Sigmoid colon (tissue), 7 donors: ENCODE measurements around the gene KRR1. TPM values are rescaled to one million over a fixed set of nuclear protein-coding genes. Genes with fewer than 3 reads are reported as not detected.

Experiments used
- DNase-seq: peaks from one replicate; pipeline ENCODE4 v3.0.0-alpha.2; 2019
- H3K27ac ChIP-seq, 4 donors: fragments of 200-600 bp; sonication (generic); one replicate each; pipeline ENCODE4 v1.5.1; 2016 to 2019; ENCODE audit warnings: mild to moderate bottlenecking in 1 of 4
- H3K27me3 ChIP-seq, 3 donors: fragments of 200-600 bp; sonication (generic); one replicate each; pipeline ENCODE4 v1.5.1; 2019; ENCODE audit warnings: mild to moderate bottlenecking in 1 of 3
- H3K36me3 ChIP-seq, 4 donors: fragments of 200-600 bp; sonication (generic); one replicate each; pipeline ENCODE4 v1.5.1; 2016 to 2019
- H3K4me1 ChIP-seq, 4 donors: fragments of 200-600 bp; sonication (generic); one replicate each; pipeline ENCODE4 v1.5.1; 2017 to 2019
- H3K4me3 ChIP-seq, 4 donors: fragments of 200-600 bp; sonication (generic); one replicate each; pipeline ENCODE4 v1.5.1; 2017 to 2019; ENCODE audit warnings: mild to moderate bottlenecking in 2 of 4, moderate library complexity in 1 of 4
- H3K9me3 ChIP-seq, 4 donors: fragments of 200-600 bp in 3 of 4; sonication (generic) in 3 of 4; one replicate each; pipeline versions ENCODE4 v1.5.1 to v1.6.1; 2013 to 2019
- EP300 ChIP-seq, 4 donors: sonication (generic); formaldehyde crosslinking; IDR thresholded peaks; one replicate each; pipeline ENCODE4 v1.6.1; 2017; ENCODE audit warnings: antibody characterized with exemption in 4 of 4
- POLR2A ChIP-seq, 2 donors: fragments of 450-650 bp; IDR thresholded peaks; one replicate each; pipeline ENCODE4 v1.6.1; 2016; ENCODE audit warnings: antibody characterized with exemption in 2 of 2, mild to moderate bottlenecking in 2 of 2, moderate library complexity in 2 of 2
- POLR2AphosphoS5 ChIP-seq, 4 donors: sonication (generic); formaldehyde crosslinking; IDR thresholded peaks; one replicate each; pipeline ENCODE4 v1.6.1; 2017; ENCODE audit warnings: antibody characterized with exemption in 4 of 4
- WGBS, 2 donors: extraction: QIAGEN DNeasy Blood & Tissue Kit; methylation state at CpG; one replicate each; pipeline ENCODE4 v1.1.7; 2013; 5-methylcytosine and 5-hydroxymethylcytosine counted together
- intact Hi-C: fragments of 100-400 bp; cut with DNase I; formaldehyde crosslinking; loops from one replicate; pipeline ENCODE4 v1.15.1; 2023
- polyA plus RNA-seq, 3 donors: library from polyadenylated mRNA; stranded (reverse); fragments of 200-250 nt; gene quantifications; one replicate each; pipeline ENCODE4 v1.2.3, GENCODE V29; 2013
- total RNA-seq, 4 donors: library from RNA; depleted of rRNA; stranded (reverse); fragments of >200 nt; gene quantifications; one replicate each; pipeline ENCODE4 v1.1.0, GENCODE V29; 2016
- TF ChIP-seq, protein P1 (sequence below), 4 experiments: fragments of 450-650 bp in 3 of 4; fragments of 200-600 bp in 1 of 4; IDR thresholded peaks; one replicate each; pipeline ENCODE4 v1.5.1; 2016 to 2019; ENCODE audit warnings: antibody characterized with exemption in 4 of 4, mild to moderate bottlenecking in 3 of 4, moderate library complexity in 2 of 4
- donor health status: healthy with polysubstance abuse.
- donor health status: Bipolar disorder and iron deficiency.
- donor health status: healthy.

The KRR1 gene
- total and polyA plus RNA-seq, 7 donors: 9.7 to 40.0 (median 20.3) TPM

DNA sequence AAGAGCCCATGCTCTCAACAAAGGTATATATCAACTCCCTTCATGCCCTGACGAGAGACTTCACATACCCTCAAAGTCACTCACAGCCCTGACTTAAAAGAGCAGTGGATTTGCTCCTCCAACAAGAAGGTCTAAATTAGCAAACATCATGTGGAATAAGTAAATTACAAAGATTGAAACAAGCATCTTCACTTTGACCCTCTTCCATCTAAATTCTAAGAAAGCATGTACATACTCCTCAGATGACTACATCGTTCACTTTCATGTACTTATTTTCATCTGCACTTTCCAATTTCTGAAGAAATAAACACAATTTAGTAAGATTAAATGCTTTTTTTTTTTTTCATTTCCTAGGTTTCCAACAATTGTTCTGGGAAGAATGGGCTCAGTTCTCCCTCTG is 38.6 kb upstream of the KRR1 start:
- DNase-seq: no peak
- Histone ChIP-seq H3K9me3 (no peaks in the 10 kb centered on the region), H3K4me3 (no peak overlapping the region), H3K27me3 (no peaks in the 10 kb centered on the region), H3K36me3 (no peaks in the 10 kb centered on the region), H3K4me1 (peaks cover 0 to 30% (median 21%) of the 10 kb centered on the region in 4 donors), H3K27ac (no peak overlapping the region)
- 79 to 89% methylated on average over 2 of the region's 2 CpGs for WGBS, 2 donors
- intact Hi-C loops: no loop called here
- TF ChIP-seq POLR2A (IDR thresholded peaks at IDR 0.05): no peak
- TF ChIP-seq EP300 (IDR thresholded peaks at IDR 0.05): no peak
- TF ChIP-seq, protein P1, sequence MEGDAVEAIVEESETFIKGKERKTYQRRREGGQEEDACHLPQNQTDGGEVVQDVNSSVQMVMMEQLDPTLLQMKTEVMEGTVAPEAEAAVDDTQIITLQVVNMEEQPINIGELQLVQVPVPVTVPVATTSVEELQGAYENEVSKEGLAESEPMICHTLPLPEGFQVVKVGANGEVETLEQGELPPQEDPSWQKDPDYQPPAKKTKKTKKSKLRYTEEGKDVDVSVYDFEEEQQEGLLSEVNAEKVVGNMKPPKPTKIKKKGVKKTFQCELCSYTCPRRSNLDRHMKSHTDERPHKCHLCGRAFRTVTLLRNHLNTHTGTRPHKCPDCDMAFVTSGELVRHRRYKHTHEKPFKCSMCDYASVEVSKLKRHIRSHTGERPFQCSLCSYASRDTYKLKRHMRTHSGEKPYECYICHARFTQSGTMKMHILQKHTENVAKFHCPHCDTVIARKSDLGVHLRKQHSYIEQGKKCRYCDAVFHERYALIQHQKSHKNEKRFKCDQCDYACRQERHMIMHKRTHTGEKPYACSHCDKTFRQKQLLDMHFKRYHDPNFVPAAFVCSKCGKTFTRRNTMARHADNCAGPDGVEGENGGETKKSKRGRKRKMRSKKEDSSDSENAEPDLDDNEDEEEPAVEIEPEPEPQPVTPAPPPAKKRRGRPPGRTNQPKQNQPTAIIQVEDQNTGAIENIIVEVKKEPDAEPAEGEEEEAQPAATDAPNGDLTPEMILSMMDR (IDR thresholded peaks at IDR 0.05): no peak
- no peak for TF ChIP-seq POLR2AphosphoS5 (IDR thresholded peaks at IDR 0.05)

DNA sequence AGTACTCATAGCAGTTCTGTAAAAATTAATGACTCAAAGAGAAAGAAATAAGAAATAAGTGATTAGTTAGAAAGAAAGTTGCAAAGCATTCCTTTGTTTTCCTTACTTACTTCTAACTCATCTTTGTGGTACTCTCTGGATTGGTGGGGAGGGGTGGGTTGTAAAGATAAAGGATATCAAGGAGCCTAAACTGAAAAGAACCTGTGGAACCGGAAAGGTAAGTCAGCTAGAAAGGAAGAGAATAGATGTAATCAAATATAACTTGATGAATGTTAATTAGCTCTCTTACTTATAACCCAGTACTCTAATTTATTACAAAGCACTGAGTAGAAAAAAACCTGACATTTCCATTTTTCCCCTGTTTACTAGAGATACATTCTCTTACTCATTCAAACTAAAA is 37.5 kb upstream of the KRR1 start:
- Histone ChIP-seq H3K36me3 (no peaks in the 10 kb centered on the region), H3K27me3 (no peaks in the 10 kb centered on the region), H3K4me1 (peaks cover 0 to 23% (median 14%) of the 10 kb centered on the region in 4 donors), H3K4me3 (no peak overlapping the region), H3K9me3 (no peaks in the 10 kb centered on the region), H3K27ac (no peak overlapping the region)
- 26 to 71% methylated on average over 1 of the region's 1 CpG for WGBS, 2 donors
- intact Hi-C loops: no loop called here
- no peak for TF ChIP-seq POLR2A (IDR thresholded peaks at IDR 0.05)
- DNase-seq: no peak

DNA sequence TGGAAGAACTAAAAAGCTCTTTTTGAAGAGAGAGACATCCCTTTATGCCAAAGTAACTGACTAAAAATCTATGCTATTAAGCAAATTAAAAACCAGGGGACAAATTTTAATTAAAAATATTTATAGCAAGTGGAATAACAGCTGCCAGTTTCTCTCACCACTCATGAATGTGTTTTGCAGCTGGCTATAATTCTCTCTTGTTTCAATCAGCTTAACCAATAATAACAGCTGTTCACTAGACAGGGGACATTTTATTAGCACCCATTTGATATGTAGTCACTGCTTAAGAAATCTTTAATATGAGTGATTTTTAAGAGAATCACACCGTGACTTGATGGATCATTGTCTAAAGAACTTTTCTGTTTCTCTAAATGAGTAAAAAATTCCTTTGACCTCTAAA is 34.2 kb upstream of the KRR1 start:
- no peak for TF ChIP-seq EP300 (IDR thresholded peaks at IDR 0.05)
- no peak for TF ChIP-seq POLR2AphosphoS5 (IDR thresholded peaks at IDR 0.05)
- no peak for TF ChIP-seq POLR2A (IDR thresholded peaks at IDR 0.05)
- TF ChIP-seq, protein P1 (IDR thresholded peaks at IDR 0.05): no peak
- no peaks in the 10 kb centered on the region for H3K9me3 ChIP-seq
- intact Hi-C loops: no loop called here

DNA sequence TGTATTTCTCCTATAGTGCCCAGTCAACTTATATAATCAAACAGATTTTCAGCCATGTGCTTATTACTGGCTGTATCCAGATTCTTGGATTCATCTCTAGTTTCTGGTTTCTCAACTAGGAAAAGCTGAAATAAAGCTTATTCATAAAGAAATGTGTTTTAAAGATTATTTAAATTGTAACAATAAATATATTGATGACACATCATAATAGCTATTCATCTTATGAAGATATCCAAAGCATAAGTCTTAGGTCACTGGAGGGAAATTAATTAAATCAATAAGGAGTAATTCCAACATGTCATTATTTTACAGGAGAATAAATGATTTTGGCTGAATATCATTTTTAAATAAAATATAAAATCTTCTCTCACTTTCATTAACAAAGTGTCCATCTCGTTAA is 32.1 kb upstream of the KRR1 start:
- H3K4me1 ChIP-seq: no peaks in the 10 kb centered on the region
- WGBS, 2 donors: 95 to 96% methylated on average over 1 of the region's 1 CpG

More for the DNA sequence above, 34.2 kb upstream of the KRR1 start:
- H3K27ac ChIP-seq: no peak overlapping the region
- H3K4me1 ChIP-seq: peaks cover 0 to 11% (median 4%) of the 10 kb centered on the region in 4 donors
- no peak for DNase-seq
- WGBS, 2 donors: 92 to 94% methylated on average over 1 of the region's 1 CpG
- H3K36me3 ChIP-seq: no peaks in the 10 kb centered on the region
- H3K4me3 ChIP-seq: no peak overlapping the region
- H3K27me3 ChIP-seq: no peaks in the 10 kb centered on the region

DNA sequence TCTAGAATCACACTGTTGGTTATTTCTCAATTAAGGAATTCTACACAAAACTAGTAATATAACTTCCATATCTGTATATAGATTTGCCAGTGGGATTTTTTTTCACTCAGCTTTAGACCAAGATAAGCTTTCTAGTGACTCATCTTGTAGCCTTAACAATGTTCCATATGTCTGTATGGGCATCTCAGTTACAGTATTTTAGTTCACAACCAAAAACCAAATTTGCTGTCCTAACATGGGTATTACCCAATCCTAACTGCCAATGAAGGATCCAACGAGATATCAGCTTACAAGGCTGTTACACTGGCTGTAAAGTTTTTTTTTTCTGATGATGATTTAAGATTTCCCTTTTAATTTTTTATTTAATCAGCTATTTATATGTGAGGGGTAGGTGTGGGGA is 31.5 kb upstream of the KRR1 start:
- Histone ChIP-seq H3K27me3 (no peaks in the 10 kb centered on the region), H3K4me1 (no peaks in the 10 kb centered on the region), H3K27ac (no peak overlapping the region), H3K36me3 (no peaks in the 10 kb centered on the region), H3K4me3 (no peak overlapping the region), H3K9me3 (no peaks in the 10 kb centered on the region)
- TF ChIP-seq POLR2A (IDR thresholded peaks at IDR 0.05): no peak
- TF ChIP-seq, protein P1 (IDR thresholded peaks at IDR 0.05): no peak
- TF ChIP-seq POLR2AphosphoS5 (IDR thresholded peaks at IDR 0.05): no peak
- TF ChIP-seq EP300 (IDR thresholded peaks at IDR 0.05): no peak
- WGBS, 2 donors: 59 to 74% methylated on average over 1 of the region's 1 CpG
- no peak for DNase-seq
- intact Hi-C loops: no loop called here

More for the DNA sequence above, 32.1 kb upstream of the KRR1 start:
- TF ChIP-seq POLR2A (IDR thresholded peaks at IDR 0.05) (no peak), POLR2AphosphoS5 (IDR thresholded peaks at IDR 0.05) (no peak), EP300 (IDR thresholded peaks at IDR 0.05) (no peak)
- TF ChIP-seq, protein P1 (IDR thresholded peaks at IDR 0.05): no peak
- Histone ChIP-seq H3K9me3 (no peaks in the 10 kb centered on the region), H3K27ac (no peak overlapping the region), H3K27me3 (no peaks in the 10 kb centered on the region), H3K36me3 (no peaks in the 10 kb centered on the region), H3K4me3 (no peak overlapping the region)
- intact Hi-C loops: no loop called here
- DNase-seq: no peak
